DMS53 treated with DMSO at 0.1 percent for 48 hours (cell line): ENCODE measurements around the gene AMHR2.
"Not testable (repeated sequence)": the region's sequence is repeated elsewhere in the genome, so short reads cannot be mapped to it uniquely, and the experiment has no call there.

ENCODE experiments used
- DNase-seq: peaks from one replicate; lab custom pipeline; 2025; ENCODE audit not compliant: unreplicated experiment; lab: John Stamatoyannopoulos, UW

AMHR2 gene

DNA sequence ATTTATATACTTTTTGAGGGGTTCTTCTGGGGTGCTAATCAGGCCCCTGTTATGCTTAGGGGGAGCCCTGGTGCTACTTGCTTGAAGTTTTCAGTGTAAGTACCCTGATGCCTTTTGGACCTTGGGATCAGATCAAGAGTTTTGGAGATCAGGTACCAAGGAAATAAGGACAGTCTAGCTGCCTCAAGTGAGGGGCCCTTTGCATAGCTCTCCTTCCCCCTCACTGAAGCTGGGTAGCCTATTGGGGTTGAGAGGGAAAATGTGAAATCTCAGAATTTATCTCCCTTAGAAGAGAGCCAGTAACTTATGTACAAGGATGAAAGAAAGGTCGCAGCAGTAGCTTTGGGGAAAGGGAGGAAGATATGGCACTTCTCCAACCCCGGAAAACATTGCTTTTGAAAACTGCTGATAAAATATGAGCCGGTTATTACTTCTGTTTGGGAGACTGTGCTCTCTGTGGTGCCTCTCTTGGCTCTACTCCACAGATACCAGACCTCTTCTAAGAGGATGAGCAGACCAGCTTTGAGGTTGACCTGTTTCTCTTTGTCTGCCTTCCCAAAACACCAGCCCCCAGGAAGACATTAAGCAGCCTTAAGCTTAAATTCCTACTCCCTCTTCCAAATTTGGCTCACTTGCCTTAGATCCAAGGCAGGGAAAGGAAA lies 8.8 kb upstream of the AMHR2 start:
- no peak for DNase-seq

DNA sequence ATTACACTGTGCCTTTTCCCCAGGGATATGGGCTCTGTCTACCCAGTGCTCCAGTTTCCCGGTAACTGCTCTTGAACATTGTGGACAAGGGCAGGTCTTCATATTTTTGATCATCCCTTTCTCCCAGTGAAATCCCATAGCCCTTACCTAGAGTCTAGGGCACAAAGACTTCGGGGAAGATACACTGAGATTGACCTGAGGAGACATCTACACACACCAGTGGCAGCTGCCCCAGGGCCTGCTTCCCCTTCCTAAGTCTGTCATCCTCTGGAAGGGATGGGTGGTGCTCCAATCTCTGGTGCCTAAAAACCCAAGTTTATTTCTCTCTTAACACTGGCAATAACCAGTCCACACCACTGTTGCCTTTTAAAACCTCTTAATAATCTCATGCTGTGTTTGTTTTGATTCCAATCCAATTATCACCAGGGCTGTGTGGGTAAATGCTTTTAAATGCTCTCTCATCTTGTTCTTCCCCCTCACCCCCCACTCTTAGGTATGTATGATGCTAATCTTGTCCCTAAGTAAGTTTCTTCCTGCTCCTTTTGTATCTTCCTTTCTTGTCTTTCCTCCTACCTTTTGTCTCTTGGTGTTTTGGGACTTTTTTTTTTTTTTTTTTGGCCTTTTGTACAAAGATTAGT lies 7.8 kb upstream of the AMHR2 start:
- DNase-seq = not testable (repeated sequence)

DNA sequence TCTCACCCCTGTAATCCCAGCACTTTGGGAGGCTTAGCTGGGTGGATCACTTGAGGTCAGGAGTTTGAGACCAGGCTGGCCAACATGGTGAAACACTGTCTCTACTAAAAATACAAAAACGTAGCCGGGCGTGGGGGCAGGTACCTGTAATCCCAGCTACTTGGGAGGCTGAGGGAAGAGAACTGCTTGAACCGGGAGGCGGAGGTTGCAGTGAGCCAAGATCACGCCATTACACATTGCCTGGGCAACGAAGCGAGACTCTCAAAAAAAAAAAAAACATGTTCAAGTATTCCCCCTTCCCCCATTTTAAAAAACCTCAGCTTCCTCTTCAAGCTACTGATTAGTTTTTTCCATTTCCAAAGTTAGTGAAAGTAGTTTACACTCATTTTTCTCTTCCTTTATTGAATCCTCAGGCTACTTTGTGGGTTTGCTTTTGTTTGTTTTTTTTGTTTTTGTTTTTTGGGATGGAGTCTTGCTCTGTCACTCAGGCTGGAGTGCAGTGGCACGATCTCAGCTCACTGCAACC lies 6.3 kb upstream of the AMHR2 start:
- DNase-seq = not testable (repeated sequence)

DNA sequence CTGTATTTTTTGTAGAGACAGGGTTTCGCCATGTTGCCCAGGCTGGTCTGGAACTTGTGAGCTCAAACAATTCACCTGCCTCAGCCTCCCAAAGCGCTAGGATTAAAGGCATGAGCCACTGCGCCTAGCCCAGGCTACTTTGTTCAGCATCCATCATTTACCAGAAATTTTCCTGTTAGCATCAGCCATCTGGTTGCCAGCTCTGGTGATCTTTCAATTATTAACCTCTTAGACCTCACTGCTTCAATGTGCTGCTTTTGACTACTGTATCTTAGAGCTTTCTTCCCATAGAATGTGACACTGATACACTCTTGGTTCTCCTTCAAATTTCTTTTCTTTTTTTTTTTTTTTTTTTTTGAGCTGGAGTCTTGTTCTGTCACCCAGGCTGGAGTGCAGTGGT lies 5.4 kb upstream of the AMHR2 start:
- DNase-seq = no peak

DNA sequence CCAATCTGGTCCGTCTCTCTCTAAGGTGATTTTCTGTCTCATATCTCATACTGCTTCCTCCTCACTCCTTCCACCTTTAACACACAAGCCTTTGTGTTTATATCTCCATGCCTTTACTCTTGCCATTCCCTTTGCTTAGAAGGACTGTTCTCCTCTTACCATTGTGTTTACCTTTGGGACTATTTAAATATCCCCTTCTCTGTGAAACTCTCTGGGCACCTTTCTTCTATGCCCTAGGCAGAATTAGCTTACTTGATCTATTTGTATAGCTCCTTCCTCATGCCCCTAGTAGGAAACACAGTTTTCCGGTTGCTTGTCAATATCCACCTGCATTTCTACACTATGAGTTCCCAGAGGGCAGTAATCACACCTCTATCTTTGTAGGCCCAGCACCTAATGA lies 3.9 kb upstream of the AMHR2 start:
- no peak for DNase-seq

DNA sequence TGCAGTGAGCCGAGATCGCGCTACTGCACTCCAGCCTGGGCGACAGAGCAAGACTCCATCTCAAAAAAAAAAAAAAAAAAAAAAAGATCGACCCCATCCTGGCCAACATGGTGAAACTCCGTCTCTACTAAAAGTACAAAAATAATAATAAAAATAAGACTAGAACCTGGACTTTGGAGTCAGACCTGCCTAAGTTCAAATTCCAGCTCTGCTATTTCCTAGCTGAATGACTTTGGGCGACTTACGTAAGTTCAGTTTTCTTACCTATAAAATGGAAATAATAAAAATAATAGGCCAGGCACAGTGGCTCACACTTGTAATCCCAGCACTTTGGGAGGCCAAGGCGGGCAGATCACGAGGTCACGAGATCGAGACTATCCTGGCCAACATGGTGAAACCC lies 1.4 kb upstream of the AMHR2 start:
- DNase-seq = not testable (repeated sequence)

DNA sequence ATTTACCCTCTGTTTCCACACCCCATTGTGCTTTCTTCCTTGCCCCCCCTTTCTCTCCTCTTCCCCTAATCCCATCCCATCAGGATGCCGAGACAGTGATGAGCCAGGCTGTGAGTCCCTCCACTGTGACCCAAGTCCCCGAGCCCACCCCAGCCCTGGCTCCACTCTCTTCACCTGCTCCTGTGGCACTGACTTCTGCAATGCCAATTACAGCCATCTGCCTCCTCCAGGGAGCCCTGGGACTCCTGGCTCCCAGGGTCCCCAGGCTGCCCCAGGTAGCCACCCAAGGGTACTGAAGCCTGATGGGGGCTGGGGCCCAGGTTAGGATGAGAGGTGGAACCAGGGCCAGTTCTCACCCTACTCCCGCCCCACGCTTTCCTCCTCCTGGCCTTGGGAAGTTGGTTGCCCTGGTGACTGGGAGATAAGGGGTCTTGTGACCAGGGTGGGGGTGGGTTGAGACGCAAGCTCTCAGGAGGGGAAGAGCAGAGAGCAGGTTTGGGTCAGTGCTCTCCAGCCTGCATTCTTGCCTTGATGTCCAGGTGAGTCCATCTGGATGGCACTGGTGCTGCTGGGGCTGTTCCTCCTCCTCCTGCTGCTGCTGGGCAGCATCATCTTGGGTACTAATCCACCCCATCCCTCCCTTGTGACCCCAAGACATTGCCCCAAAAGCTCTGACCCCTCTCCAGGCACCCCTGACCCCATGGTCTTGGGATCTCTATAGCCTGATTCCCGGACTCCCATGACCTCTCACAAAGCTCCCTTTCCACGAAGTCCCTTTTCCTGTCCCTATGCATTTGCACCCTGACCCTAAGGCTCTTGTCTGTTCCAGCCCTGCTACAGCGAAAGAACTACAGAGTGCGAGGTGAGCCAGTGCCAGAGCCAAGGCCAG lies 1.2 kb downstream of the AMHR2 start:
- DNase-seq = no peak

DNA sequence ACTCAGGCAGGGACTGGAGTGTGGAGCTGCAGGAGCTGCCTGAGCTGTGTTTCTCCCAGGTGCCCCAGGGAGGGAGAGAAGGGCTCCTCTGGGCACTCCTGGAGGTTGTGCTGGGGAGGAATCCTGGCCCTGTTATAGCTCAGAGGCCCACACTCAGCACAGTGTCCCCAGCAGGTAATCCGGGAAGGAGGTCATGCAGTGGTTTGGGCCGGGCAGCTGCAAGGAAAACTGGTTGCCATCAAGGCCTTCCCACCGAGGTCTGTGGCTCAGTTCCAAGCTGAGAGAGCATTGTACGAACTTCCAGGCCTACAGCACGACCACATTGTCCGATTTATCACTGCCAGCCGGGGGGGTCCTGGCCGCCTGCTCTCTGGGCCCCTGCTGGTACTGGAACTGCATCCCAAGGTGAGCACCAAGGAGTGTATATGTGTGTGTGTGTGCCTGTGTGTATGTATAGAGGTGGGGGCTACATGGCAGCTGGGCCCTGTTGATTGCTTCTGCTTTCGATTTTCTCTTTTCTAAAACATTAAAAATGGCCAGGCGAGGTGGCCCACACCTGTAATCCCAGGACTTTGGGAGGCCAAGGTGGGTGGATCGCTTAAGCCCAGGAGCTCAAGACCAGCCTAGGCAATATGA lies 2.0 kb downstream of the AMHR2 start:
- no peak for DNase-seq

DNA sequence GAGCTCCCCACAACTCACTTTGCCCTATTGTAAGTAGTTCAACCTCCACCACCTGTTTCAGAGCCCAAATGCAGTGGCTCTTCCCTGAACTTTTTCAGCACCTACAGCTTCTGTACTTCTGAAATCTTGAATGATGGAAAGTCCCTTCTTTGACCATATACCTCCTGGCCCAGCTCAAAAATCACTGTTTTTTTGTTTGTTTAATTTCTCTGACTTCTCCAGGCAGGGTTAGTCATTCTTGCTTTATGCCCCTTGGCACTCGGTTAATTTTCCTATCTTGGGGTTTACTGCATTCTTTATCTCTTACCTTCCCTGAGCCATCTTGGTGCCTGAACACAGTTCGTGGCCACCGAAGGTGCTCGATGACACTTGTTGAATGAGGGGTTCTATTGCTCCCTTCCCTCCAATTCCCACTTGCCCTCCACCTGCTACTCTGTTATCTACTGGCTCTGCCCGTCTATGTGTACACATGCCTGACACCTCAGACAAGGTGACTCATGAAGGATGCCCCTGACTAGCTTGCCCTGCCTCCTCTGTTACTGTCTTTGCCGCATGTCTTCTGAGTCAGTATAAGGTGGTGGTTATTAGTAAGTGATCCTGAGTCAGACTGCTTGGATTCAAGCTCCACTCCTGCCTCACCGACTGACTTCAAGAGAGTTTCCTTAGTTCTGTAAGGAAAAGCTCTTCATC lies 4.4 kb downstream of the AMHR2 start:
- peak; percentile 62 for DNase-seq

DNA sequence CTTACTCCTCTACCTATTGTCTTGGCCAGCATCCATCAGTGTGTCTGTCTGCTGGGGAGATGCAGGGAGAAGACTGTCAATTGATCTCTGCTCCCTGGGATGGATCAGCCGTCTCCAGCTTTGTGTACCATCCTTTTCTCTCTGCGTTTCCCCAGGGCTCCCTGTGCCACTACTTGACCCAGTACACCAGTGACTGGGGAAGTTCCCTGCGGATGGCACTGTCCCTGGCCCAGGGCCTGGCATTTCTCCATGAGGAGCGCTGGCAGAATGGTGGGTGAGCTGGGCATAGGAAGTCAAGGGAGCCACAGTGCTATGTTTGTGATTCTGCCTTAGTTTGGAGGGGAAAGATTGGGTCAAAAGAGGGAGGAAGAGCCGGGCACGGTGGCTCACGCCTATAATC lies 5.1 kb downstream of the AMHR2 start:
- DNase-seq = no peak

DNA sequence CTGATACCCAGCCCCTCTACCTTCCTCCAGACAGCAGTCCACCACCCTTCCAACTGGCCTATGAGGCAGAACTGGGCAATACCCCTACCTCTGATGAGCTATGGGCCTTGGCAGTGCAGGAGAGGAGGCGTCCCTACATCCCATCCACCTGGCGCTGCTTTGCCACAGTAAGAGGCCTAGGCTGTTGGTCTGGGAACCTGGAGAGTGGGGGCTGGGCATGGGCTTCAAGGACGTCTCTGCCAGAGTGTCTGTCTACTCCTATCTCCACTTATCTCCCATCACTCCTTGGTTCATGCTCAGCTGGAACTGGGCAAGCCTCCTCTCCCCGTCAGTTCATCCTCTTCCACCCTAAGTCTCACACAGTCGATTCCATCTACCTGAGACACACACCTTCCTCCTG lies 6.5 kb downstream of the AMHR2 start:
- no peak for DNase-seq

DNA sequence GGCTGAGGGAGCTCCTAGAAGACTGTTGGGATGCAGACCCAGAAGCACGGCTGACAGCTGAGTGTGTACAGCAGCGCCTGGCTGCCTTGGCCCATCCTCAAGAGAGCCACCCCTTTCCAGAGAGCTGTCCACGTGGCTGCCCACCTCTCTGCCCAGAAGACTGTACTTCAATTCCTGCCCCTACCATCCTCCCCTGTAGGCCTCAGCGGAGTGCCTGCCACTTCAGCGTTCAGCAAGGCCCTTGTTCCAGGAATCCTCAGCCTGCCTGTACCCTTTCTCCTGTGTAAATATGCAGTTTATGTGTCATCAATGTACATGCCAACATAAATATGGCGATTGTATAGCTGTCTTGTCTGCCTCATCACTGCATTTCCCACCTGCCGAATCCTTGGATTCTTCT lies 7.5 kb downstream of the AMHR2 start:
- peak; percentile 24 for DNase-seq

DNA sequence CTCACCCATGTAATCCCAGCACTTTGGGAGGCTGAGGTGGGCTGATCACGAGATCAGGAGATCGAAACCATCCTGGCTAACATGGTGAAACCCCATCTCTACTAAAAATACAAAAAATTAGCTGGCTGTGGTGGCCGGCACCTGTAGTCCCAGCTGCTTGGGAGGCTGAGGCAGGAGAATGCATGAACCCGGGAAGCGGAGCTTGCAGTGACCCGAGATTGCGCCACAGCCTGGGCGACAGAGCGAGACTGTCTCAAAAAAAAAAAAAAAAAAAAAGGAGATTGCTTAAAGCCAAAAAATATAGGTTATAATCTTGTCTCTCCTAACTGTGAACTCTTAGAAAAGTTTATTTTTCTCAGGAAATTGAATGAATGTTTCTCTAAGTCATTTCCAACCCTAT lies 11.7 kb downstream of the AMHR2 start:
- not testable (repeated sequence) for DNase-seq

DNA sequence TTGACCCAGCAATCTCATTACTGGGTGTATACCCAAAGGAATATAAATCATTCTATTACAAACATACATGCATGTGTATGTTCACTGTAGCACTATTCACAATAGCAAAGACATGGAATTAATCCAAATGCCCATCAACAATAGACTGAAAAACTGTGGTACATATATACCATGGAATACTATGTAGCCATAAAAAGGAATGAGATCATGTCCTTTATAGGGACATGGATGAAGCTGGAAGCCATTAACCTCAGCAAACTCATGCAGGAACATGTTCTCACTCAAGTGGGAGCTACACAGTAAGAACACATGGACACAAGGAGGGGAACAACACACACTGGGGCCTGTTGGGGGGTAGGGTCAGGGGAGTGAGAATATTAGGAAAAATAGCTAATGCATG lies 15.9 kb downstream of the AMHR2 start:
- DNase-seq = not testable (repeated sequence)

DNA sequence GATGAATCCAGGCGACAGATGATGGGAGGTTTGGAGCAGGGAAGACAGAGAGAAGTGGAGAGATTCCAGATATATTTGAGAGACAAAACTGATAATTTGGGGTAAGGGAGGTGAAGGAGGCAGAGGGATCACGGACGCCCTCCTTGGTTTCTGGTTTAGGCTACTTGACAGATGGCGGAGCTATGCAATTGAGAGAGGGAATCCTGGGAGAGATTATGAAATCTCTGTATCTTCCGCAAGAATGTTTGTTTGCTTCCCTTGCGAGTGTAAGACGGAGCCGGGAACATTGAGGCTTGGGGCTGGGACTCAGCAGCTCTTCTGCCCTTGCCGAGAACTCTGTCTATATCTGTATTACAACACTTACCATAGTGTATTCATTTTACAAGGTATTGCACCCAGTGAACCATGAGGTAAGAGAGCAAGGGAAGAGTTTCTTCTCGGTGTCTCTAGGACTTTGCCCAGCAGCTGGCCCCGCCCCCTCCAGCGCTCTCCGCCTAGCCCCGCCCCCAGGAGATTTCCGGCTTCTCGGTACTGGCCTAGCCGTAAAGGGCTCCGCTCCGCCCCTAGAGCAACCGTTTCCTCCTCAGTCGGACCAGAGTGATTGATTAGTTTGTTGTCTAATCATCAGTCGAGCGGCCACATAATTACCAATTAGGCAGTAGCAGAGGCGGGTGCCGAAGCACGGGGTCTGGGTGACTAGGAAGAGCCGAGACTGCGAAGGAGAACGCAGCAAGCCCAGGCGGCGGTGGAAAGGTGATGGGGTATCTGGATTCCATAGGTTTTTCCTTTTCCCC lies 17.6 kb downstream of the AMHR2 start, which contains the start of gene PRR13:
PRR13 (plus strand) TSS at position 695 of the 794 bp plus-strand sequence. CDS start 981 bp downstream, outside the sequence.
- peak; percentile 100 for DNase-seq

DNA sequence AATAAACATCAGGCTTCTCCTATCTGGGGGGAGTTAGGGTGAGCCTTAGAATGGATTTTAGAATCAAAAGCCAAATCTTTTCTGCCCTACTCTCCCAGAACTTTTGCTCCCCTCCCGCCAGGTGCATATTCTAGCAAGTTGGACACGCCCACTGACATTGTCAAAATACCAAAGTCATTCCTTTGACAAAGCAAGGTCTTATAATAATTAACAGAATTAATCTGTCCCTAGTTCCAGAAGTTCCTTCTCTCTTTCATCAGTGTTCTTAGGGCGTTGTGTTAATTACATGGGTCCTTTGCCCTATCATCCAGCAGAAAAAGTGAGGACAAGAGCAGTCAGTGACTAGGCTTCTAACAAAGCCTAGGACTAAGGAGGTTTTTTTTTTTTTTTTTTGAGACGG lies 20.3 kb downstream of the AMHR2 start:
- DNase-seq = no peak

DNA sequence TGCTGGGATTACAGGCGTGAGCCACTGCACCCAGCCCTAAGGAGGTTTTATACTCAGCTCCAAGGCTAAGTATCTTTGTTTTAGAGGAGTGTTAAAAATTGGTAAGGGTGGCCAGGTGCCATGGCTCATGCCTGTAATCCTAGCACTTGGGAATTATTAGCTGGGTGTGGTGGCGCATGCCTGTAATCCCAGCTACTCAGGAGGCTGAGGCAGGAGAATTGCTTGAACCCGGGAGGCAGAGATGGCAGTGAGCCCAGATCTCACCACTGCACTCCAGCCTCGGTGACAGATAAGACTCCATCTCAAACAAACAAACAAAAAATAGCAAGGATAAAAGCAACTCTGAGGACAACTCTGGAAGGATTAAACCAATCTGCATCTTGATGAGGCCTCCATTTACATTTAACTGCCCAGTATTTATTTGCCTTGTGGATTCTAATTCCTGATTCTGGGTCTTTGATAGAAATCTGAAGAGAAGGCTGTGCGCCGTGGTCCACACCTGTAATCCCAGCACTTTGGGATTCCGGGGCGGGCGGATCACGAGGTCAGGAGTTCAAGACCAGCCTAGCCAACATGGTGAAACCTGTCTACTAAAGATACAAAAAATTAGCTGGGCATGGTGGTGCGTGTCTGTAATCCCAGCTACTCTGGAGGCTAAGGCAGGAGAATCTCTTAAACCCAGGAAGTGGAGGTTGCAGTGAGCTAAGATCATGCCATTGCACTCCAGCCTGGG lies 21.1 kb downstream of the AMHR2 start:
- not testable (repeated sequence) for DNase-seq

DNA sequence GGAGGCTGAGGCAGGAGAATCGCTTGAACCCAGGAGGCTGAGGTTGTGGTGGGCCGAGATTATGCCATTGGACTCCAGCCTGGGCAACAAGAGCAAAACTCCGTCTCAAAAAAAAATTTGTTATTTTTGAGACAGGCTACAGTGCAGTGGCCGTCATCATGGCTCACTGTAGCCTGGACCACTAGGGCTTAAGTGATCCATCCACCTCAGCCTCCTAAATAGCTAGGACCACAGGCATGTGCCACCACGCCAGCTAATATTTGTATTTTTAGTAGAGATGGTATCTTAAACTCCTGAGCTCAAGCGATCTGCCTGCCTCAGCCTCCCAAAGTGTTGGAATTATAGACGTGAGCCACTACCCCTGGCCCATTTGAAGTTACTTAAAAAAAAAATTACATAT lies 27.3 kb downstream of the AMHR2 start:
- no peak for DNase-seq

DNA sequence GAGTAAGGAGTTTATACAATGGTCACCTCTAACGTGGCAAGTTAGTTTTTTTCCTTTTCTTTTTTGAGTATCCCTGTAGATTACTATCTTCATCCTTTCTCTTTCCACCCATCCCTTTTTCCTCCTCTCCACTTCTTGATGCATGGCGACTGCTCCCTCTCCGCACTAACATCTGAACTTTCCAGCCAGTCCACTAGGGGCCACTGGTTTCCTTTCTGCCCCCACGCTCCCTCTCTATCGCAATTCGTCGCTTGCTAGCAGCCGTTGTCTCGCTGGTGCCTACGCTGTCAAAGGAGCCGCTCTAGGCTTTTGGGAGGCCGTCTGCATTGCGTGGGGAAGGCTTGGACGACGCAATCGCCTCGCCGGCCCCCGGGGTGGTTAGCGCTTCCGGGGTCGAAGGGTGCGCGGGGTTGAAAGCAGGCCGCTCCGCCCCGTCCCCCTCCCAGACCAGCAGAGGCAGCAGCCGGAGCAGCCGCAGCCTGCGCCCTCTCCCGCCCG lies 28.1 kb downstream of the AMHR2 start, which contains the start of gene PCBP2:
PCBP2 (plus strand) TSS at position 442 of the 498 bp plus-strand sequence. CDS start 2,699 bp downstream, outside the sequence.
- peak; percentile 98 for DNase-seq
